IPS-18c (cell line): Measurements from ENCODE around the gene PSMA5.
A peak's percentile ranks its signal among the peaks of the same experiment; 100 is the strongest.
"Not testable (repeated sequence)": the region's sequence is repeated elsewhere in the genome, so short reads cannot be mapped to it uniquely, and the experiment has no call there.

Experiments
- H3K4me3 ChIP-seq: 2 replicates; pipeline ENCODE4 v1.7.0; 2013; ENCODE audit warnings: low read depth, mild to moderate bottlenecking, low read length, moderate library complexity; ENCODE audit not compliant: insufficient read depth
- H3K9me3 ChIP-seq: one replicate; pipeline ENCODE4 v1.6.1; 2013; ENCODE audit warnings: mild to moderate bottlenecking, low read length, moderate library complexity; ENCODE audit not compliant: control insufficient read depth, insufficient read depth

The PSMA5 gene

GRCh38 chr1:109426281-109427170, at the start of gene PSMA5:
Gene PSMA5, minus strand, starts transcription at chr1:109426448. Its CDS starts 118 bp downstream, at chr1:109426330.
- no peaks in the 10 kb centered on the region for H3K9me3 ChIP-seq

GRCh38 chr1:109475261-109475660, 49.0 kb upstream of the PSMA5 start:
- Histone ChIP-seq H3K4me3 (no peak overlapping the region), H3K9me3 (no peaks in the 10 kb centered on the region)

More at GRCh38 chr1:109426281-109427170, at the start of gene PSMA5:
- H3K4me3 ChIP-seq, result peak within 1 kb of the TSS; percentile 92

DNA sequence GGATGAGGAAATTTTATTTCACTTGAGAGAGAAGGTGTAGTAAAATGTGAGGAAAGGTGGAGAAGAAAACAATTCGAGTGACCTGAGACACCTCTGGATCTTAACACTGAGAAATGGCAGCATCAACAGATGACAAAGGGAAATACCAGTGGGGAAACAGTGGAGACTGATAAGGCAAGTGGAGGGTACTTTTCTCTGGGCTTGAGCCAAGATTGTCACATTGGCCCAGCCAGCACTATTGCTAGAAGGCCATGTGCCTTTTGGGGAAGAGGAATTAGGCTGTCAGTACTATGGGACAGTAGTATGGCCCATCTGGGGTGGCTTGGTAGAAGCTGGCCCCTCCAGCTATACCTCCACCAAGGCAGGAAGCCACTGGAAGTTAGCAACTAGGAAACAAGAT, 48.4 kb upstream of the PSMA5 start:
- no peaks in the 10 kb centered on the region for H3K9me3 ChIP-seq
- H3K4me3 ChIP-seq, result no peak overlapping the region

GRCh38 chr1:109473284-109474057, 47.2 kb upstream of the PSMA5 start:
- H3K4me3 ChIP-seq, H3K9me3 ChIP-seq: not testable (repeated sequence)

DNA sequence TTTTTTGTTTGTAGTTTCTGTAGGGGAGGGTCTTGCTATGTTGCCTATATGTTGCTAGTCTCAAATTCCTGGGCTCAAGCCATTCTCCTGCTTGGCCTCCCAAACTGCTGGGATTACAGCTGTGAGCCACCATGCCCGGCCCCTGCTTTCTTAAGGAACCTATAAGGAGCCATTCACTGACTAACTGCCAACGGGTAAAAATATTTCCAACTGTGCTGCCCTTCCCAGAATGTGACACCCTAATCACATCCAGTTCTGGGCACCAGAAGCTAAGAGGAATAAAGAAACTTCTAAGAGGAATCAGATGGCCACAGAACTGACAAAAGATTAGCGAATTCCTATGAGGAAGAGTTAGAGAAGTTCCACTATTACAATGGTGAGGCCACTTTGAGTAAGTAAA, 46.5 kb upstream of the PSMA5 start:
- Histone ChIP-seq H3K4me3 (no peak overlapping the region), H3K9me3 (no peaks in the 10 kb centered on the region)

DNA sequence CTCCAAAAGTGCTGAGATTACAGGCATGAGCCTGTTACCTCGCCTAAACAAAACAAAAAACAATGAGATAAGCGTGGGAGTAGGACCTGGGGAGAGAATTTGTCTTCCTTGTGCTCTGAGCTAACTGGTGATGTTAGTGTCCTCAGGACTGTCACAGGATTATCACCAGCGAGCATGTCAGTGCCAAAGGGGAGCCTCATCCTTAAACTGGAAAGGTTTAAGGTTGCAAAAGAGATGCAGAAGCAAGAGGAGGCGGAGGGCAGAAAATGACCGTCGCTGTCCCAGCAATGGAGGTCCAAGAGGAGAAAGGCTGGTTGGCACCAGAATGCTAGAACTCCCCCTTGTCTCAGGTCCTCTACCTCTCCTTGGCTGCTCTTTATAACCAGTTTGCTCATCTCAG, 44.0 kb upstream of the PSMA5 start:
- H3K4me3 ChIP-seq, result no peak overlapping the region
- H3K9me3 ChIP-seq, result peaks cover 2% of the 10 kb centered on the region

DNA sequence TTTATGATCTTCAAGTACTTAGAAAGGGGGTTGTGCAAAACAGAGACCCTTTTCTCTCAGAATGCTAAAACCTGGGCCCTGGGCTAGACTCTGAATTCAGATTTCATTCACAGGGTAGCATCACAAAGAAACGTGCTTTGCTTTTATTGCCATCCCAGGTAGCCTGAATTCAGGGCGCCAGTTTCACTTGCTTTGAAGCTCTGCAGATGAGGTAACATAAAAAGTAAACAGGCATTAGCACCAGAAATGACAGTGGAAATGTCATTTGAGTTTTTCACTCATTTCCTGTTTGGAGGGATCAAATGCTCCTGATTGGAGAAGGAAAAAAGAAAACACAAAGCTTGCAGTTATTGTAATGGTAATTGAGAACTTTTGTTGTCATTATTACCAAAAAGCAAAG, 42.7 kb upstream of the PSMA5 start:
- H3K9me3 ChIP-seq, result peaks cover 2% of the 10 kb centered on the region
- no peak overlapping the region for H3K4me3 ChIP-seq

- H3K4me3 ChIP-seq, result no peak overlapping the region
- H3K9me3 ChIP-seq, result peaks cover 2% of the 10 kb centered on the region
Observed at GRCh38 chr1:109468061-109468460, 41.8 kb upstream of the PSMA5 start.

DNA sequence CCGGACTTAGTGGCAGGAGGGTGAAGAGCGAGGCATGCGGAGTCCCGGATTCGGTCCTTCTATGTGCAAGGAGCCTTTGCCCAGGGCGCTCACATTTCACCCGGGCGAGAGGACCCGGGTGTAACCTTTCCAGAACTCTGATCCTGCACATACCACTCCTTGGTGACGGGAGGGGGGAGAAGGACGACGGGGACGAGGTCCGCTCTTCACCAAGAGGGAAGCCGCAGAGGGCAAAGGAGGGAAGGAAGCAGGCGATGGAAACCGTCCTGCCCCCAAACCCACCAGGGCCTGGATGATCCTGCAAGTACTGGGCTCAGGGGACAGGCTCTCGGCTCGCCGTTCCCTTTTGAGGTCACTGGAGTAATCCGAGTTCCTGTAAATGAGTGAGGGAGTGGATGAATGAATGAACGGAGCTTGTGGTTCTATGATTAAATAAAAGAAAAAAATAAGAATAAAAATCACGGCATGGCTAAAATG, 41.1 kb upstream of the PSMA5 start:
- peaks cover 2% of the 10 kb centered on the region for H3K9me3 ChIP-seq
- peak overlapping the region; percentile 49 for H3K4me3 ChIP-seq

DNA sequence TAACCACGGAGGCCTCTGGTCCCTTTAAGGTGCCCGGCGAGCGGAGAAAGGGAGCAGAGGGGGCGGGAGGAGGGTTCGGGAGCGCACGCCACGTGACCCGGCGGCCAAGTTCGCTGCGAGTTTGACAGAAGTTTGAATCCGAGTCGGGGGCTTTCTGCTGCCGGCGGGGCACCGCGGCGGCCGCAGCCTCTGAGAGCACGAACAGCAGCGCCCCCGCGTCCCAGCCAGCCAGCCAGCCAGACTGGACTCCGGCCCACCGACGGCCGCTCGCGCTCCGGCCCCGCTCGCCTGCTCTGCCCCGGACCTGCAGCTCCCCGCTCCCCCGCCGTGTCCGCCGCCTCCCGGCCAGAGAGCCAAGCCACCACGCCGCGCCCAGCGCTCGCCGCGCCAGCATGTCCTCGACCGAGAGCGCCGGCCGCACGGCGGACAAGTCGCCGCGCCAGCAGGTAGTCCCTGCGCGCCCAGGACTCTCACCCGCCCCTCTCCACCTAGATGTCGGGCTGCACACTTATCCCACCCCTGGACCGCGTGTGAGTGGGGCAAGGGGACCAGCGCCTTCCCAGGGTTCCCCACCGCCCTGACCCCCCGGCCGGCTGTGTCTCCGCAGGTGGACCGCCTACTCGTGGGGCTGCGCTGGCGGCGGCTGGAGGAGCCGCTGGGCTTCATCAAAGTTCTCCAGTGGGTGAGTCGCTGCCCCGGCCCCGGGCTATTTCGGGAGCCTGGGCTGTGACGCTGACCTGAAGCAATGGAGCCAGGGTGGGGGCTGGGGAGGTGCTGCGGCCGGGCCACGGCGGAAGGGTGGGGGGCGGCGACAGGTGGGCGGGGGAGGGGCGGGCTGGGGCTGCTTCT, 40.4 kb upstream of the PSMA5 start, which contains the start of gene SYPL2:
SYPL2 (plus strand) TSS at position 95 of the 849 bp plus-strand sequence; CDS start at position 393, 298 bp downstream.
- Histone ChIP-seq H3K4me3 (peak within 1 kb of the TSS; percentile 79), H3K9me3 (peaks cover 2% of the 10 kb centered on the region)

GRCh38 chr1:109466125-109466451, 39.8 kb upstream of the PSMA5 start:
- Histone ChIP-seq H3K9me3 (peaks cover 2% of the 10 kb centered on the region), H3K4me3 (peak overlapping the region; percentile 79)

- Histone ChIP-seq H3K9me3 (peaks cover 2% of the 10 kb centered on the region), H3K4me3 (no peak overlapping the region)
Observed at GRCh38 chr1:109457819-109458218, 31.6 kb upstream of the PSMA5 start.

GRCh38 chr1:109454497-109455133, 28.4 kb upstream of the PSMA5 start:
- no peak overlapping the region for H3K4me3 ChIP-seq
- H3K9me3 ChIP-seq, result peaks cover 2% of the 10 kb centered on the region

- Histone ChIP-seq H3K9me3 (peaks cover 2% of the 10 kb centered on the region), H3K4me3 (no peak overlapping the region)
Observed at GRCh38 chr1:109447524-109447923, 21.3 kb upstream of the PSMA5 start.

GRCh38 chr1:109445949-109446695, 19.9 kb upstream of the PSMA5 start:
- not testable (repeated sequence) for H3K9me3 ChIP-seq, H3K4me3 ChIP-seq

DNA sequence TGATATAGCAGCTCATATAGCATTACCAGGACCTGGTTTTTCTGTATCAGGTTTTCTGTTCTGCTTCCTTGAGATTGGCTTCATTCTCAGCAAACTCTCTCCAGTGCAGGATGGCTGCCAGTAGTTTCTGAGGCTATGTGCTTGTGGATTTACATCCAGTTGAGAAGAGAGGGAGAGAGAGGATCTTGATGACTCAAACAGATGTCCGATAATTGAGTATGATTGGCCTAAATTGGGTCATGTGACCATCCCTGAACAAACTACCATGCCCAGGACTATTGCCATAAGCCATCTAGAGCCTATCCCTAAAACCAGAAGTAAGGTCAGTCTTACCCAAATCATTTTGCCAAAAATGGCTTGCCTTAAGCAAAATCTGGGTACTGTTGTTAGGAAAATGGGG, 18.1 kb upstream of the PSMA5 start:
- peaks cover 2% of the 10 kb centered on the region for H3K9me3 ChIP-seq

More for the DNA sequence above, 18.1 kb upstream of the PSMA5 start:
- no peak overlapping the region for H3K4me3 ChIP-seq
